ENCODE results near the gene ECHS1.

Gene ECHS1

GRCh38 chr10:133355991-133356390, 17.2 kb downstream of the ECHS1 start:
- H3K27me3 ChIP-seq (ENCODE audit: insufficient read depth, low read length), result no peaks in the 10 kb centered on the region
- H3K9me3 ChIP-seq (ENCODE audit: low read length), result no peaks in the 10 kb centered on the region
- no peak overlapping the region for H2AFZ ChIP-seq (ENCODE audit: low read depth, low read length)
- H3K36me3 ChIP-seq (ENCODE audit: insufficient read depth, low read length), result no peaks in the 10 kb centered on the region
- H3K4me1 ChIP-seq (ENCODE audit: insufficient read depth, low read length), result peaks cover 6% of the 10 kb centered on the region
- H3K4me3 ChIP-seq (ENCODE audit: low read length), result no peak overlapping the region

DNA sequence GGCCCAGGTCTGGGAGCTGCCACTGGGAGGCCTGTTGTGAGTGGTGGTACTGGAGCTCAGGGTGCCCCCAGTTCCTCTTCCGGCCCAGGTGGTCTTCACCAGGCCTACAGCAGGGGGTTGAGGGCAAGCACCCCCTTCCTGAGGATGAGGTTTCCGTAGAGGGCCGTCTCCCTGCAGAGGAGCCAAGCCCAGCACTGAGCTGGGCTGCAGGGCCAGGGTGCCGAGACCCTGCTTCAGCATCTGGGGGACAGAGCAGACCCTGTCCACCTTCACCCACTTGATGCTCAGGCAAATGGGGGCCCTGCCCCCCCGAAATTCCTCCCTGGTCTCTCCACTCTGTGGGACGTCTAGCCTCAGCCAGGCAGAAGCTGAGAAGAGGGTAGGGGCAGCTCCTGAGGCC, 17.9 kb downstream of the ECHS1 start:
- H2AFZ ChIP-seq (ENCODE audit: low read depth, low read length), result no peak overlapping the region
- H3K27me3 ChIP-seq (ENCODE audit: insufficient read depth, low read length), result no peaks in the 10 kb centered on the region
- no peak overlapping the region for H3K4me3 ChIP-seq (ENCODE audit: low read length)
- H3K9me3 ChIP-seq (ENCODE audit: low read length), result no peaks in the 10 kb centered on the region
- no peaks in the 10 kb centered on the region for H3K36me3 ChIP-seq (ENCODE audit: insufficient read depth, low read length)
- peaks cover 6% of the 10 kb centered on the region for H3K4me1 ChIP-seq (ENCODE audit: insufficient read depth, low read length)

DNA sequence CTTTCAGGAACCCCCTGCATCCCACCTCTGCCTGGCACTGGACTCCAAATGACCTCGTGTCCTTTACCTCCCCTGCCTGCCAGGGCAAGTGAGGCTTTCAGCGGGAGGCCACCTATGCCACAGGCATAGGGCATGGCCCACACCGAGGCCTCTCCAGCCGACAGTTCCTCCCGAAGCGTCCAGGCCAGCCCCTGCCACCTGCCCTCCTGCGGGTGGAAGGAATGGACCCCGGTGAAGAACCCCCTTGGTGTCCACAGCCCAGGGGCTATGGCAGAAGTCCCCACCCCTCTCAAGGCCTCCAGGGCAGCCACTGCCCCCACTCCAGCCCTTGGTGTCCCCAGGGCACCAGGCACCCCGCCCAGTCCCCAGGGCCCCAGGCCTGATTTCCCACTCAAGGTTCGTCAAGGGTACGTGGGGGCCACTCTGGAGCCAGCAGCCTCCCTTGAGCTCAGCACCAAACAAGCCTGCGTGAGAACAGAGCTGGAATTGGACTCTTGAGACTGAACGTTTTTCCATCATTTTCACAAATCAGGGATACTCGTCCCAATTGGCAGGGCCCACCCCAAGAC, 18.4 kb downstream of the ECHS1 start:
- H3K36me3 ChIP-seq (ENCODE audit: insufficient read depth, low read length), result no peaks in the 10 kb centered on the region
- H3K9me3 ChIP-seq (ENCODE audit: low read length), result no peaks in the 10 kb centered on the region
- no peak overlapping the region for H2AFZ ChIP-seq (ENCODE audit: low read depth, low read length)
- H3K4me3 ChIP-seq (ENCODE audit: low read length), result no peak overlapping the region
- H3K27me3 ChIP-seq (ENCODE audit: insufficient read depth, low read length), result no peaks in the 10 kb centered on the region
- peaks cover 6% of the 10 kb centered on the region for H3K4me1 ChIP-seq (ENCODE audit: insufficient read depth, low read length)

- H3K27me3 ChIP-seq (ENCODE audit: insufficient read depth, low read length), result no peaks in the 10 kb centered on the region
- no peak overlapping the region for H2AFZ ChIP-seq (ENCODE audit: low read depth, low read length)
- H3K36me3 ChIP-seq (ENCODE audit: insufficient read depth, low read length), result no peaks in the 10 kb centered on the region
- H3K4me3 ChIP-seq (ENCODE audit: low read length), result no peak overlapping the region
- H3K4me1 ChIP-seq (ENCODE audit: insufficient read depth, low read length), result peaks cover 6% of the 10 kb centered on the region
- H3K9me3 ChIP-seq (ENCODE audit: low read length), result no peaks in the 10 kb centered on the region
Measured at GRCh38 chr10:133353988-133354605, 19.1 kb downstream of the ECHS1 start.

GRCh38 chr10:133353202-133353959, 19.8 kb downstream of the ECHS1 start:
- Histone ChIP-seq H3K4me1 (ENCODE audit: insufficient read depth, low read length) (peaks cover 6% of the 10 kb centered on the region), H2AFZ (ENCODE audit: low read depth, low read length) (no peak overlapping the region), H3K4me3 (ENCODE audit: low read length) (no peak overlapping the region), H3K36me3 (ENCODE audit: insufficient read depth, low read length) (no peaks in the 10 kb centered on the region), H3K27me3 (ENCODE audit: insufficient read depth, low read length) (no peaks in the 10 kb centered on the region), H3K9me3 (ENCODE audit: low read length) (no peaks in the 10 kb centered on the region)

- H3K4me3 ChIP-seq (ENCODE audit: low read length), result no peak overlapping the region
- H3K27me3 ChIP-seq (ENCODE audit: insufficient read depth, low read length), result no peaks in the 10 kb centered on the region
- peaks cover 2% of the 10 kb centered on the region for H3K4me1 ChIP-seq (ENCODE audit: insufficient read depth, low read length)
- H3K9me3 ChIP-seq (ENCODE audit: low read length), result no peaks in the 10 kb centered on the region
- no peak overlapping the region for H2AFZ ChIP-seq (ENCODE audit: low read depth, low read length)
- H3K36me3 ChIP-seq (ENCODE audit: insufficient read depth, low read length), result no peaks in the 10 kb centered on the region
Measured at GRCh38 chr10:133351408-133352318, 21.5 kb downstream of the ECHS1 start.

- H2AFZ ChIP-seq (ENCODE audit: low read depth, low read length), result no peak overlapping the region
- H3K4me1 ChIP-seq (ENCODE audit: insufficient read depth, low read length), result no peaks in the 10 kb centered on the region
- no peaks in the 10 kb centered on the region for H3K9me3 ChIP-seq (ENCODE audit: low read length)
- H3K36me3 ChIP-seq (ENCODE audit: insufficient read depth, low read length), result no peaks in the 10 kb centered on the region
- H3K27me3 ChIP-seq (ENCODE audit: insufficient read depth, low read length), result no peaks in the 10 kb centered on the region
- no peak overlapping the region for H3K4me3 ChIP-seq (ENCODE audit: low read length)
Measured at GRCh38 chr10:133350950-133351329, 22.2 kb downstream of the ECHS1 start.

DNA sequence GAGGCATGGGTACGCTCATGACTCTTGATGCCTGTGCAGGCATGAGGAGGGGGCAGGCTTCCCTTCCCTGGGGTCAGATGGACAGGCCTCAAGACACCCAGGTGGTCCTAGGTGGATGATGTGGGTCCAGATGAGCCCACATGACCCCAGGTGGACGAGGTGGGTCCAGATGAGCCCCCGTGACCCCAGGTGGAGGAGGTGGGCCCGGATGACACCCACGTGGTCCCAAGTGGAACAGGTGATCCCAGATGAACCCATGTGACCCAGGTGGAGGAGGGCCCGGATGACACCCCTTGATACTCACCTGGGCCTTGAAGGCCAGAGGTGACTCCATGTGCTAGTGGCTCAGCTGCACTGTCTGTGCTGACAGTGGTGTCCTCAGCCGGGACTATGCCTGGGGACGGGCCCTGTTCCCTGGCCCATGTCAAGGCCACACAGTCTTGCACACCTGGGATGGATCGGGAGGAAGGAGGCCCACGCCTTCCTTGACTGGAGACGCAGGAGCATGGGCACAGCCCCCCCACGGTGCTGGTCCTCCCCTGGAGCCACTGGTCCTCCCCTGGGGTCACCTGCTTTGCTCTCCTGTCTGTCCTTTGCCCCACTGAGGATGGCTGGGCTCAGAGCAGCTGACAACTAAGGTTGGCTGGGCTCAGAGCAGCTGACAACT, 22.7 kb downstream of the ECHS1 start:
- Histone ChIP-seq H3K4me1 (ENCODE audit: insufficient read depth, low read length) (peaks cover 2% of the 10 kb centered on the region), H3K4me3 (ENCODE audit: low read length) (no peak overlapping the region), H3K27me3 (ENCODE audit: insufficient read depth, low read length) (no peaks in the 10 kb centered on the region), H2AFZ (ENCODE audit: low read depth, low read length) (no peak overlapping the region), H3K36me3 (ENCODE audit: insufficient read depth, low read length) (no peaks in the 10 kb centered on the region), H3K9me3 (ENCODE audit: low read length) (no peaks in the 10 kb centered on the region)

- no peak overlapping the region for H3K4me3 ChIP-seq (ENCODE audit: low read length)
- H3K9me3 ChIP-seq (ENCODE audit: low read length), result no peaks in the 10 kb centered on the region
- no peaks in the 10 kb centered on the region for H3K36me3 ChIP-seq (ENCODE audit: insufficient read depth, low read length)
- peaks cover 4% of the 10 kb centered on the region for H3K4me1 ChIP-seq (ENCODE audit: insufficient read depth, low read length)
- no peaks in the 10 kb centered on the region for H3K27me3 ChIP-seq (ENCODE audit: insufficient read depth, low read length)
- no peak overlapping the region for H2AFZ ChIP-seq (ENCODE audit: low read depth, low read length)
Measured at GRCh38 chr10:133349577-133350011, 23.6 kb downstream of the ECHS1 start.

GRCh38 chr10:133349160-133349568, 24.0 kb downstream of the ECHS1 start:
- Histone ChIP-seq H3K4me1 (ENCODE audit: insufficient read depth, low read length) (peaks cover 4% of the 10 kb centered on the region), H3K36me3 (ENCODE audit: insufficient read depth, low read length) (no peaks in the 10 kb centered on the region), H3K9me3 (ENCODE audit: low read length) (no peaks in the 10 kb centered on the region), H3K27me3 (ENCODE audit: insufficient read depth, low read length) (no peaks in the 10 kb centered on the region), H2AFZ (ENCODE audit: low read depth, low read length) (no peak overlapping the region), H3K4me3 (ENCODE audit: low read length) (no peak overlapping the region)

- H3K27me3 ChIP-seq (ENCODE audit: insufficient read depth, low read length), result no peaks in the 10 kb centered on the region
- no peaks in the 10 kb centered on the region for H3K36me3 ChIP-seq (ENCODE audit: insufficient read depth, low read length)
- H3K4me1 ChIP-seq (ENCODE audit: insufficient read depth, low read length), result peaks cover 4% of the 10 kb centered on the region
- H3K4me3 ChIP-seq (ENCODE audit: low read length), result no peak overlapping the region
- H2AFZ ChIP-seq (ENCODE audit: low read depth, low read length), result no peak overlapping the region
- no peaks in the 10 kb centered on the region for H3K9me3 ChIP-seq (ENCODE audit: low read length)
Measured at GRCh38 chr10:133347710-133348517, 25.2 kb downstream of the ECHS1 start.

- Histone ChIP-seq H3K4me1 (ENCODE audit: insufficient read depth, low read length) (peaks cover 4% of the 10 kb centered on the region), H3K4me3 (ENCODE audit: low read length) (no peak overlapping the region), H3K9me3 (ENCODE audit: low read length) (no peaks in the 10 kb centered on the region), H3K27me3 (ENCODE audit: insufficient read depth, low read length) (no peaks in the 10 kb centered on the region), H3K36me3 (ENCODE audit: insufficient read depth, low read length) (no peaks in the 10 kb centered on the region), H2AFZ (ENCODE audit: low read depth, low read length) (no peak overlapping the region)
Measured at GRCh38 chr10:133346413-133346812, 26.7 kb downstream of the ECHS1 start.
